LNCaP clone FGC (cell line): Measurements from ENCODE around the gene XXYLT1.

Experiments
- DNase-seq: peaks from one replicate; pipeline ENCODE4 v3.0.0-alpha.2; 2011; ENCODE audit warnings: low read depth
- H3K4me3 ChIP-seq: 2 replicates; pipeline ENCODE4 v1.5.1; 2011; ENCODE audit warnings: mild to moderate bottlenecking, low read depth, low read length, control low read depth
- CTCF ChIP-seq: IDR thresholded peaks from 2 replicates; pipeline ENCODE4 v1.5.1; 2012; ENCODE audit warnings: mild to moderate bottlenecking; ENCODE audit not compliant: control insufficient read depth, insufficient read depth; ENCODE audit errors: extremely low read depth

XXYLT1 gene

GRCh38 chr3:195267096-195267495 lies 3.9 kb downstream of the XXYLT1 start:
- TF ChIP-seq CTCF = no peak
- H3K4me3 ChIP-seq = no peak overlapping the region
- DNase-seq = no peak

GRCh38 chr3:195266428-195266827 lies 4.5 kb downstream of the XXYLT1 start:
- DNase-seq = no peak
- no peak overlapping the region for H3K4me3 ChIP-seq
- no peak for TF ChIP-seq CTCF

GRCh38 chr3:195265363-195265976 lies 5.5 kb downstream of the XXYLT1 start:
- DNase-seq = no peak
- H3K4me3 ChIP-seq = no peak overlapping the region
- TF ChIP-seq CTCF = no peak

GRCh38 chr3:195263925-195264600 lies 6.9 kb downstream of the XXYLT1 start:
- DNase-seq = no peak
- H3K4me3 ChIP-seq = no peak overlapping the region

GRCh38 chr3:195263193-195263924 lies 7.6 kb downstream of the XXYLT1 start:
- TF ChIP-seq CTCF = no peak
- no peak for DNase-seq
- no peak overlapping the region for H3K4me3 ChIP-seq

More at GRCh38 chr3:195263925-195264600, 6.9 kb downstream of the XXYLT1 start:
- 0 out of 2 replicates have a peak, but pooled peaks have one; percentile 2 for TF ChIP-seq CTCF

- no peak for TF ChIP-seq CTCF
- H3K4me3 ChIP-seq = no peak overlapping the region
- DNase-seq = no peak
These were observed 9.0 kb downstream of the XXYLT1 start for GRCh38 chr3:195261925-195262324.
